ENCODE data around the gene AGAP1. TPM values are rescaled to one million over a fixed set of nuclear protein-coding genes. Genes with fewer than 3 reads are reported as not detected.

The AGAP1 gene
- total RNA-seq, 1 donor from 2014 or later, result 39.4 TPM

GRCh38 chr2:235689427-235689853 lies 195.6 kb downstream of the AGAP1 start:
- no peak for DNase-seq (ENCODE audit: low read depth)
- peaks cover 69% of the 10 kb centered on the region for H4K20me1 ChIP-seq (ENCODE audit: insufficient read depth, low read length)
- no peak overlapping the region for H3K4me3 ChIP-seq (ENCODE audit: insufficient read depth, low read depth, low read length)
- TF ChIP-seq CTCF (IDR thresholded peaks at IDR 0.05; ENCODE audit: insufficient read depth, low read depth, low read length) (no peak), EZH2 (IDR thresholded peaks at IDR 0.05; ENCODE audit: insufficient read depth, low read length) (no peak)
- H3K9me3 Mint-ChIP-seq (ENCODE audit: unreplicated experiment), result no peaks in the 10 kb centered on the region
- no peaks in the 10 kb centered on the region for H3K36me3 ChIP-seq (ENCODE audit: insufficient read depth, low read length)
- no peak for FAIRE-seq
- no peaks in the 10 kb centered on the region for H3K4me1 ChIP-seq (ENCODE audit: insufficient read depth, low read length)
- no peak overlapping the region for H3K9ac ChIP-seq (ENCODE audit: low read length)
- H3K27ac ChIP-seq (ENCODE audit: low read depth, low read length), result no peak overlapping the region
- no peaks in the 10 kb centered on the region for H3K27me3 ChIP-seq (ENCODE audit: insufficient read depth, low read length)
- no peak overlapping the region for H3K27ac Mint-ChIP-seq (ENCODE audit: unreplicated experiment)
- H3K4me3 Mint-ChIP-seq (ENCODE audit: unreplicated experiment), result no peak overlapping the region
- peaks cover 3% of the 10 kb centered on the region for H3K4me1 Mint-ChIP-seq (ENCODE audit: low read depth, unreplicated experiment)
- H3K4me2 ChIP-seq (ENCODE audit: low read length), result no peak overlapping the region
- H3K27me3 Mint-ChIP-seq (ENCODE audit: low read depth, unreplicated experiment), result no peaks in the 10 kb centered on the region
- H3K79me2 ChIP-seq (ENCODE audit: insufficient read depth, low read length), result peaks cover 12% of the 10 kb centered on the region
- H2AFZ ChIP-seq (ENCODE audit: low read depth, low read length), result no peak overlapping the region
- peaks cover 7% of the 10 kb centered on the region for H3K36me3 Mint-ChIP-seq (ENCODE audit: low read depth, unreplicated experiment)
- no peaks in the 10 kb centered on the region for H3K9me3 ChIP-seq (ENCODE audit: insufficient read depth, low read depth, low read length)

DNA sequence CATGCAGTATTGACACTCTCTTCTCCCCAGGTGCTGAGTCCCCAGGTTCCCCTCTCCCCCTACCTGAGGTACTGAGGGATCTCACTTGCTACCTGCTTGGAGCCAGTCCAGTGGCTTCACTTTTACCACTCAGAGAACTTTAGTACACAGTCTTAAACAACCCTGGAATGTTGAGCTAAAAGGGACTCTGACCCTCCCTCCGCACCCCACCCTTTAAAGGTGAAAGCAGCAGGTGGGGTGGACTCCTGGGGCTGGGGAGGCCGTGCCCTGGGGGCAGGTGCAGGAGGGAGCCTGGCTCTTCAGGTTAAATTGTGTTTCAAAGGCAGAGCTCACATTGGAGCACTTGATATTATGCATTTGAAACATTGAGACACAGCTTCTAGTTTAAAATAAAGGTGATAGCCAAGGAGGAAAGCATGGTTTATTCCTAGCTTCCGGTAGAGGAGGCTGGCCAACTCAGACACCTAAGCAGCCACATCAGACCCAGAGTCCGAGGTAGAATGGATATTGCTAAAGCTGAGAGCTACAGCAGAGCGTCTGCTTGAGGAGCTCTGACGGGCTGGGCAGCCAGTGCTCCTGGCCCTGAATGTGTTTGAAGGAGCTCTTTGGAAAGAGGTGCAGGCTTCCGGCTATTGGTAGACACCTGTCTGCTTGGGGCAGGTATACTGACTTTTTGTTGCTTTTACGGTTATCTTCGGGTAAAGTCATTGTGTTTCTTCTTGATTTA lies 196.4 kb downstream of the AGAP1 start:
- Histone ChIP-seq H2AFZ (ENCODE audit: low read depth, low read length) (no peak overlapping the region), H3K27me3 (ENCODE audit: insufficient read depth, low read length) (no peaks in the 10 kb centered on the region), H4K20me1 (ENCODE audit: insufficient read depth, low read length) (peaks cover 67% of the 10 kb centered on the region), H3K36me3 (ENCODE audit: insufficient read depth, low read length) (no peaks in the 10 kb centered on the region), H3K4me2 (ENCODE audit: low read length) (no peak overlapping the region), H3K4me3 (ENCODE audit: insufficient read depth, low read depth, low read length) (no peak overlapping the region), H3K27ac (ENCODE audit: low read depth, low read length) (no peak overlapping the region), H3K4me1 (ENCODE audit: insufficient read depth, low read length) (no peaks in the 10 kb centered on the region), H3K79me2 (ENCODE audit: insufficient read depth, low read length) (peaks cover 11% of the 10 kb centered on the region), H3K9me3 (ENCODE audit: insufficient read depth, low read depth, low read length) (no peaks in the 10 kb centered on the region), H3K9ac (ENCODE audit: low read length) (no peak overlapping the region)
- no peaks in the 10 kb centered on the region for H3K27me3 Mint-ChIP-seq (ENCODE audit: low read depth, unreplicated experiment)
- DNase-seq (ENCODE audit: low read depth), result no peak
- peaks cover 7% of the 10 kb centered on the region for H3K36me3 Mint-ChIP-seq (ENCODE audit: low read depth, unreplicated experiment)
- no peak overlapping the region for H3K27ac Mint-ChIP-seq (ENCODE audit: unreplicated experiment)
- peaks cover 6% of the 10 kb centered on the region for H3K4me1 Mint-ChIP-seq (ENCODE audit: low read depth, unreplicated experiment)
- FAIRE-seq, result no peak
- no peak overlapping the region for H3K4me3 Mint-ChIP-seq (ENCODE audit: unreplicated experiment)
- H3K9me3 Mint-ChIP-seq (ENCODE audit: unreplicated experiment), result no peaks in the 10 kb centered on the region
- TF ChIP-seq CTCF (IDR thresholded peaks at IDR 0.05; ENCODE audit: insufficient read depth, low read depth, low read length), result no peak
- TF ChIP-seq EZH2 (IDR thresholded peaks at IDR 0.05; ENCODE audit: insufficient read depth, low read length), result no peak

GRCh38 chr2:235690809-235691450 lies 197.1 kb downstream of the AGAP1 start:
- Mint-ChIP-seq H3K27me3 (ENCODE audit: low read depth, unreplicated experiment) (no peaks in the 10 kb centered on the region), H3K36me3 (ENCODE audit: low read depth, unreplicated experiment) (peaks cover 5% of the 10 kb centered on the region), H3K9me3 (ENCODE audit: unreplicated experiment) (no peaks in the 10 kb centered on the region), H3K27ac (ENCODE audit: unreplicated experiment) (no peak overlapping the region), H3K4me3 (ENCODE audit: unreplicated experiment) (no peak overlapping the region), H3K4me1 (ENCODE audit: low read depth, unreplicated experiment) (peaks cover 12% of the 10 kb centered on the region)
- H2AFZ ChIP-seq (ENCODE audit: low read depth, low read length), result no peak overlapping the region
- no peak overlapping the region for H3K9ac ChIP-seq (ENCODE audit: low read length)
- no peak overlapping the region for H3K27ac ChIP-seq (ENCODE audit: low read depth, low read length)
- TF ChIP-seq EZH2 (IDR thresholded peaks at IDR 0.05; ENCODE audit: insufficient read depth, low read length) (no peak), CTCF (IDR thresholded peaks at IDR 0.05; ENCODE audit: insufficient read depth, low read depth, low read length) (no peak)
- DNase-seq (ENCODE audit: low read depth), result no peak
- no peaks in the 10 kb centered on the region for H3K9me3 ChIP-seq (ENCODE audit: insufficient read depth, low read depth, low read length)
- H4K20me1 ChIP-seq (ENCODE audit: insufficient read depth, low read length), result peaks cover 67% of the 10 kb centered on the region
- H3K4me2 ChIP-seq (ENCODE audit: low read length), result no peak overlapping the region
- no peaks in the 10 kb centered on the region for H3K36me3 ChIP-seq (ENCODE audit: insufficient read depth, low read length)
- peaks cover 11% of the 10 kb centered on the region for H3K79me2 ChIP-seq (ENCODE audit: insufficient read depth, low read length)
- H3K27me3 ChIP-seq (ENCODE audit: insufficient read depth, low read length), result no peaks in the 10 kb centered on the region
- no peak for FAIRE-seq
- no peak overlapping the region for H3K4me3 ChIP-seq (ENCODE audit: insufficient read depth, low read depth, low read length)
- H3K4me1 ChIP-seq (ENCODE audit: insufficient read depth, low read length), result no peaks in the 10 kb centered on the region
